IPS-NIHi7 (cell line): ENCODE results near the gene POLE.
"Not testable (repeated sequence)": the region's sequence is repeated elsewhere in the genome, so short reads cannot be mapped to it uniquely, and the experiment has no call there.

ENCODE experiments used
- DNase-seq: peaks from one replicate; pipeline ENCODE4 v3.0.0; 2012; ENCODE audit warnings: mixed read lengths; ENCODE audit errors: extremely low spot score

POLE gene

DNA sequence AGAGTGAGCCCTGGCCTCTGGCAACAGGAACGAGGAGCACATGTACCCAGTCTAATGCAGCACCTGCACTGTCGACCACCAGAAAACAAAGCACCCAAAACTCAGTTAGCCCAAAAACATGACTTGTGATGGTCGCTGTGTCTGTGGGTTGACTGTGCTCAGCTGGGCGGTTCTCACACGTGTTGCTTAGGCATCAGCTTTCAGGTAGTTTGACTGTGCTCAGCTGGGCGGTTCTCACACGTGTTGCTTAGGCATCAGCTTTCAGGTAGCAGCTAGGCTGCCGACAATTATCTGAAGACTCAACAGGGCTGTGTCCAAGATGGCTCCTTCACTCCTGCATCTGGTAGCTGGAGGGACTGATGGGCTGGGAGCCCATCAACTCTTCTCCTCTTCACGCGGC, 75.5 kb downstream of the POLE start:
- no peak for DNase-seq

DNA sequence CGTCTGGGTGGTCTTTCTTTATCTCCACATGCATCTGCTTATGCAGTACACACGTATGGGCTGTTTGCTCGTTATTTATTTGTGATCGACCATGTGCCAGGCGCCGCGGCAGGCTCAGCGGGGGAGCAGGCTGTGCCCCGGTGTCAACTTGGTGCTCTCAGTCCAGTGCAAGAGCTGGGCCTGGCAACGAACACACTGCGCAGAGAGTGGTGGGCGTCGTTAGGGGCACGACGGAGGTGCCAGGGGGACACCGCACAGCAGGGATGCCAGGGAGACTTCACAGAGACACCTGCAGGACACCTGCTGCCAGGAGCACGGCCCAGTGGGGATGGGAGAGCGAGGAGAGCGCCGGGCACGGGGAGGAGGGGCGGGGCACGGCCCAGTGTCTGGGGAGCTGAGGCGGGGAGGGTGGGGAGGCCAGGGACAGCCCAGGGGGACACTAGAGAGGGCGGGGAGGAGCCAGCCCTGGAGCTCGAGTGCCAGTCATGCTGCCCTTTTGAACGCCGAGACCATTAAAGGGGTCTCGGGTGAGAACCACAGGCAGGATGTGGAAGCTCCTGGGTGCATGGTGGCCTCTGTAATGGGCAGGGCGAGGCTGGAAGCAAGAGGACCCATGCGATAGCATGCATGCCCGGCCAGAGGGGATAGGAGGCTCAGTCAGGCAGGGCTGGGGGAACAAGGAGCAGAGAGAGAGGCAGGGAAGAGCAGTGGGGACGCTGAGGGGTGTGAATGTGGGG, 76.1 kb downstream of the POLE start:
- no peak for DNase-seq

DNA sequence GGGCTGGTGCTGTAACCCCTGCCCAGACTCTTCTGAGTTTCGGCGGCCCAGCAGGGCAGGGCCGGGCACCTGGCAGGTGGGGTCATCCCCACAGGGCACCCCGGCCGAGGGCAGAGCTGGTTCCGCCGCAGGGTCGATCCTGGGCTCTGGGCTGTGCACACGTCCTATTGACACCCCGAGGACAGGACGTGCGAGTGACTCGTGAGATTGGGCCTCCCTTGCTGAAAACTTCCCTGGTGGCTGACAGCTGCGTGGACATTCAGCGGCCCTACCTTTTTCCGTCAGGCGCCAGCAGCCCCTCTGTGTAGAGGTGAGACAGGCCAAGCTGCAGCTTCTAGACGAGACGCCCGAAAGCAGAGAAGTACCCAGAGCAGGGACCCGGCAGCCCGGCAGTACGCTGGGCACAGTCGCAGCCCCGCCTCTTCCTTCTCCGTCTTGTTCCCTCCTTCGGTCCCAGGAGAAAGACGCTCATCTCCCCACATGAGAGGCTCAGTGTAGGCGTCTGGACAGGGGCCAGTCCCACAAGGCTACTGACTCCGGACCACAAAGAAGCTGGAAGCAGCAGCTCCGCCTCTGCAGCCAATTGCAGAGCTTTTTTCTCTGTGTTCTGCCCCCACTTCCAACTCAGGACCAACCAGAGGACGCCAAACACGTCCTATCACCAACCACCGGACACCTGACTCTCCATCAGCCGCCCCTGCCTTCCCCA, 76.9 kb downstream of the POLE start, which contains the start of gene LRCOL1:
Gene LRCOL1, minus strand, starts transcription at position 532 of the 709 bp plus-strand sequence. CDS start 4,331 bp downstream, outside the sequence.
- DNase-seq: no peak

DNA sequence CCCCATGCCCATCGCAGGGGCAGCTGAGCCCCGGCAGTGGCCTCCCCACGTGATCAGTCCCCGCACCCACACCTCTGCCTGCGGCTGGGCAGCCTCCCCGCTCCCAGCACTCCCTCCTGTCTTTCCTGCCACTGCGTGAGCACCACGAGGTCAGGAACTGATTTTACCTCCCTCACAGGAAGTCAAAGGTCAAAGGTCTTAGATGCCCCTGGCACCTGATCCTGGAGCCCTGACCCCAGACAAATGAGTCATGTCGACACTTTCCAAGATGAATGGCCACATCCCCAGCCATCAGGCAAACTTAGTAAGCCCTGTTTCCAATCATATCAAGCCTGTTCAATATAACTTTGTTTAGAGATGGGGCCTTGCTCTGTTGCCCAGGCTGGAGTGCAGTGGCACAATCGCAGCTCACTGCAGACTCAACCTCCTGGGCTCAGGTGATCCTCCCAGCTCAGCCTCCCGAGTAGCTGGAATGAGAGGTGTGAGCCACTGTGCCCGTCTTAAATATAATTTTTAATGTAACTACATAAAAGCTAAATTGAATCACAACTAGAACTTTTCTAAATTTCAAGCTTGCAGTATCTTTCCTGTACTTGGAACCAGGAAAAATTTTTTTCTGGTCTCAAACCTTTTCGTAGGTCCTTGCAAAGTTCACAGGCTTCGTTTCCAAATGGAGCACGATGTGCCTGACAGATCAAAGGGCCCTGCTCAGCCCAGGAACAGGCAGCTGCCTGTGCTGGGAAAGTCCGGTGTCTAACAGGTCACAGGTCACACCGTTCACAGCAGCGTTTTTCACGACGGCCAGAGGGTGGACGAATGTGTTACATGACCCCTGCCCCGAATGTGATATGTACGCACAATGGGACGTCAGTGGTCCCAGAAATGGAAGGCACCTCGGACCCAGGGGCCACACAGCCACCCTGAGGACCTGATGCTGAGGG, 78.6 kb downstream of the POLE start:
- DNase-seq: no peak

DNA sequence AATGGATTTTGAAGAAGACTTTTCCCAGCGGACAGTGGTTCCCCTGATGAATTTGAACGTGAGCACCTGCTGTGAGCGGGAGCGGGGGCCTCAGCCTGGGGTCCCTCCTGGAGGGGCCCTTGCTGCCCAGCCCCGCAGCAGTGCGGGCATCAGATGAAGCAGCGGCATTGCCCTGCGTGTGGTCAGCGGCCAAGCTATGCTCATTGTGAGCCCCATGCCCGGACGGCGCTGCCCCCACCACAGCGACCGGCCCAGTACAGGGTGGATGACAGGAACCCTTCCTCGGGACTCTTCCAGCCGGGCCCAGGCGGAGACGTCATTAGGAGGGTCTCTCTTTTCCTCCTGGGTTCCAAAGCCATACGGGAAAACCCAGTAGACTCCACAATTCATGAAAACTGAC, 80.2 kb downstream of the POLE start:
- no peak for DNase-seq

DNA sequence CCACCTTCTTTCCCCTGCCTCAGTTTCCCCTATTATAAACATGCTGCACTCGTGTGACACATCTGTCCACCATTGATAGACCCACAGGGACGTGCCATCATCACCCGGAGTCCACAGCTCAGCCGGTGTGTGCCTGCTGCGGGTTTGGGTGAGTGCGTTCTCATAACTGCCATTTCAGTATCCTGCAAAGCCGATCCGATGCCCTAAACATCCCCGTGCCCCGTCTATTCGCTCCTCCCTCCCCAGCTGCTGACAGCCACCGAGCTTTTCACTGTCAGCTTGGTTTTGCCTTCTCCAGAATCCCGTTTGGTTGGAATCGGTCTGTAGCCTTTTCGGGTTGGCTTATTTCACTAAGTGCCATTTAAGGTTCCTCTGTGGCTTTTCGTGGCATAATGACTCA, 80.7 kb downstream of the POLE start:
- DNase-seq: no peak

DNA sequence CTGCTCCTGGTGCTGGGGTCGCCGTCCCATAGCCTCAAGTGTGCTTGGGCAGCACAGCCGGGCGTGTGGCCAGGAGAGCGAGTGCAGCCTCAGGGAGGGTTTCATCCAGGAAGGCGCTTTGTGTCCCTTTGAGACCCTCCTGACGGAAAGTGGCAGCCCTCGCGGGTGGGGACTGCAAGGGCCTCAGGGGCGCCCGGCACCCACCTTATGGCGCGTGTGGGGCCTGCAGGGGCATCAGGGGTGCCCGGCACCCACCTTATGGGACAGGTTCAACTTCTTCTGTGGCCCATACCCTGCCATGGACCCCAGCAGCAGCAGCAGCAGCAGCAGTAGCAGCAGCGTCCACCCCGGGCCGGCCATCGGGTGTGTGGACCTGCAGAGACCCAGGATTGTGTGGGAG, 81.2 kb downstream of the POLE start:
- DNase-seq: no peak

DNA sequence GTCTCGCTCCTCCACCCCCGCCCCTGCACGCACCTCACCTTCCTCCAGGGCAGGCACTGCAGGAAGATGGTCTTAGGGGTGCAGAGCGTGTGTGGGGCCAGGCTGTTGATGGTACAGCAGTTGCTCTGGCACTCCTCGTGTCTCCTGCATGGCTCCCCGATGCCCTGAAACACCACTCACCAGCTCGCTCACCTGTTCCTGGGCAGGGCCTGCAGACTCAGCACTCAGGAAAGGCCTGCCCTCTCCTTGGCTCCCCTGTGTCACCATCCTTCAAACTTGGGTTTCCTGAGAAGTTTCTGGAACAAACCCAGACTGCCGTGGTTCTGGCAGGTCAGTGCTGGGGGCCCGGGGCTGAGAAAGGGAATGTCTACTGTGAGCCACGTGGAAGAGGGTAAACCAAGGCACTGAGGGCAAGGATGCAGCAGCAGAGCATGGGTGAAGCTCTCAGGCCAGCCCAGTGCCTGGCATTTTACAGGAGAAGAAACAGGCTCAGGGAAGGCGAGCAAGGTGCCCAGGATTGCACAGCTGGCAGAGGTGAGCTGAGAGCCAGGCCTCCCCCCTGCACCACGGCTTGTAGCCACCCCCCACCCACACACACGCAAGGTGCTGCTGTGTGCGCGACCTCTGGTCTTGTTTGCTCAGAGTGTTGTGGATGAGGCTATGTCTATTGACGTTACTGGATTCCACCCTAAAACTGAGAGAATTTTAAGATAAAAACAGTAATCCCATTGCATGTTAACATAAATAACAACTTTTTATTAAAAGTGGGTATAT, 82.3 kb downstream of the POLE start:
- no peak for DNase-seq

DNA sequence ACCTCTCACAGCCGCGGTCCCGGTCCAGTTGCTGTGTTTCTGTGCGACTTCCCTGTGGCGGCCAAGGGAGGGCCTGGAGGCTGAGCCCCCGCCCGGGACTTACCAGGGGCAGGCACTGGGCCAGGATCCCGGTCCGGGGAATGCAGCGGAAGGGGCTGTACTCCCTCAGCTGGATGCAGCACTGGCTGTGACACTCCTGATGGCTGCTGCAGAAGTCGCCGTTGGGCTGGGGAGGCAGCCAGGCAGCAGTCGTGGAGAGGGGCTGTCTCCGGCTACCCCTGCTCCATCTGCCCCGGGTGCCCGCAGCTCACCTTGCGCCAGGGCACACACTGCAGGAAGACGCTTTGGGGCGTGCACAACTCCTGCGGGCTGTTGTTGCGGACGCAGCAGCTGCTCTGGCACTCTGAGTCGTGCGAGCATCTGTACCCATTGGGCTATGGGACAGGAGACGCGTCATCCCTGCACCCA, 83.0 kb downstream of the POLE start:
- no peak for DNase-seq

DNA sequence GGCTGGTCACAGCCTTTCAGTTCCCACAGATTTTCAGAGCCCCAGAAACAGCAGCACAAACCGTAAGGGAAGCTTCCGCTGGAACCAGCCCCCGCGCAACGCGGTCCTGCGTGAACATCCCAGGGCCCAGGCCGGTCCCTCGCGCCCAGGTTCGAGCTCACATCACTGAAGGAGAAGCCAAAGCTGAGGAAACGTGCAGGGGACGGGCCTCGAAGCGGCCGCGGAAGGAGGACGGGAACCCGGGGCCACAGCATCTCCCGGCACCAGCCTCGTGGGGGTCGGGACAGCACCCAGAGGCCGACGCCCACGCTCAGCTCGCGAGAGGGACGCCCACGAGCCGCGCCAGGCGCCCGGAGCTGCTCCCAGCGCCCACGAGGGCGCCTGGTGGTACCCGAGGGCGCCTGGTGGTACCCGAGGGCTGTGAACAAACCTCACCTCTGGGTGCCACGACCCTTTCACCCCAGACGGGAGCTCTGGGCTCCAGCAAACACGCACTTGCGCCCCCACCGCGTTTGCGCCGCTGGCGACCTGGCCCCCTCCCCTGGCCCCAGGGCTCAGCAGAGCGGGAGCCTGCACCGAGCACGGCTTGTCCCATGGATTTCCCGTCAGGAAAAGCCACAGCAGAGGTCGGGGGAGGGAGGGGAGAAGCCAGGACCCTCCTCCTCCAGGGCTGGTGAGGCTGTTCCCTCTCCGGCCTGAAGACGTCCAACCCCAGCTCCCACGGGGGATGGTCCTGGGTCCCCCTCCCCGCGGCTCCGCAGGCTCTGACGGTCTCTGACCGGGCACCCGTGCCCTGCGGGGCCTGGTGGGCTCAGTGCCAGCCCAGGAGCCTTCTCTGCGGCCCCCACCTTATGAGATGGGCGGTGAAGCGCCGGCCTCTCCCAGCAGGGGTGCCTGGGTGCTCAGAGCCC, 83.6 kb downstream of the POLE start:
- no peak for DNase-seq

DNA sequence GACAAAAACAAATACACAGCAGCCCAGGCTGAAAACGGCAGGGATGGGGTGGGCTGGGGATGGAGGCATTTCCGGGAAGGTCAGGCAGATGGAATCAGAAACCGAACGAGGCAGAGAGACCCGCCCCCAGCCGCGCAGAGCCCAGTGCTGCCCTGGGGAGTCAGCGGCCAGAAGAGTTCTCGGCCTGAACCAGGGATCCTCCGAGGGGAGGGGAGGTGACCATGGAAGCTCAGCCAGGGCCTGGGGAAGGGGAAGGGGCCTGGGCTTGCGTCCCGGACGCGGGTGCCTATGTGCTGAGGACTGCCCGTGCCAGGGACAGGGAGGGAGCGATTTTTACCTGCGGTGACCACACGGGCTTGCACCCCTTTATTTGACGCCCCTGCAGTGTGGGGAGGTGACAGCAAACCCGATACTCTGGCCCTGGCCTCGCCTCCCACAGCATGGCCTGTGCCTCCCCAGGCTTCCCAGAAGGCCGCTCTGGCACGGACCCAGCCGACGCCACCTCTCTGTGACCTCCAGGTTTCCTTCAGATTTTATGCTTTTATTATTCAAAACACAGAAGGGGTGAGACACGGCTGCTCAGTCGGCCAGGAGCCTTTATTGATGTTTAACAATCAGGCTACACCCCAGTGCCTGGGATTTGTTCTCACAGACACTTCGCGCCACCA, 84.4 kb downstream of the POLE start:
- DNase-seq: peak; percentile 60

DNA sequence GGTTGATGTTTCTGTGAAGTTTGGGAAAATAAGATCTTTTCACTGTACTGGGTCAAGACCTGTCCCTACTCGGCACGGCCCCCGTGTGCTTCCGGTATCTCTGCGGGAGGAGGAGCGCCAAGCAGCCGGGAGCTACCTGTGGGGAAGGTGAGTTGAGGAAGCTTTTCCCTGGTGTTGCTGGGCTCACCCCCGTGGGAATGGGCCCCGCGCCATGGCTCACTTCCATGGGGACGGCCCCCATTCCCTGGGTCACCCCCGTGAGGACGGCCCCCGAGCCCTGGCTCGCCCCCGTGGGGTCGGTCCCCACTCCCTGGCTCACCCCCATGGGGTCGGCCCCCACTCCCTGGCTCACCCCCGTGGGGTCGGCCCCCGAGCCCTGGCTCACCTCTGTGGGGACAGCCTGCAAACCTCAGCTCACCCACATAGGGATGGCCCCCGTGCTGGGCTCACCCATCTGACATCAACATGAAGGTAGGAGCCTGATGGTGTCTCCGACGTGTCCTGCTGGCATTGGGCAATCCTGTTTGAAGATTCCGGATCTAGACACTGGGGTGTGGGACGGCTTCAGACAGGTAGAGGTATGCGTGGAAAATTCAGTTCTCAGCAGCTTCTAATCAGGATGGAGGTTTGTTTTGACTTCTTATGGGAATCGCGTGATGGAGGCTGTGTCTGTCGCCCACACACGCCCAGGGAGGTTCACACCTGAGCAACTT, 85.8 kb downstream of the POLE start:
- DNase-seq: no peak

DNA sequence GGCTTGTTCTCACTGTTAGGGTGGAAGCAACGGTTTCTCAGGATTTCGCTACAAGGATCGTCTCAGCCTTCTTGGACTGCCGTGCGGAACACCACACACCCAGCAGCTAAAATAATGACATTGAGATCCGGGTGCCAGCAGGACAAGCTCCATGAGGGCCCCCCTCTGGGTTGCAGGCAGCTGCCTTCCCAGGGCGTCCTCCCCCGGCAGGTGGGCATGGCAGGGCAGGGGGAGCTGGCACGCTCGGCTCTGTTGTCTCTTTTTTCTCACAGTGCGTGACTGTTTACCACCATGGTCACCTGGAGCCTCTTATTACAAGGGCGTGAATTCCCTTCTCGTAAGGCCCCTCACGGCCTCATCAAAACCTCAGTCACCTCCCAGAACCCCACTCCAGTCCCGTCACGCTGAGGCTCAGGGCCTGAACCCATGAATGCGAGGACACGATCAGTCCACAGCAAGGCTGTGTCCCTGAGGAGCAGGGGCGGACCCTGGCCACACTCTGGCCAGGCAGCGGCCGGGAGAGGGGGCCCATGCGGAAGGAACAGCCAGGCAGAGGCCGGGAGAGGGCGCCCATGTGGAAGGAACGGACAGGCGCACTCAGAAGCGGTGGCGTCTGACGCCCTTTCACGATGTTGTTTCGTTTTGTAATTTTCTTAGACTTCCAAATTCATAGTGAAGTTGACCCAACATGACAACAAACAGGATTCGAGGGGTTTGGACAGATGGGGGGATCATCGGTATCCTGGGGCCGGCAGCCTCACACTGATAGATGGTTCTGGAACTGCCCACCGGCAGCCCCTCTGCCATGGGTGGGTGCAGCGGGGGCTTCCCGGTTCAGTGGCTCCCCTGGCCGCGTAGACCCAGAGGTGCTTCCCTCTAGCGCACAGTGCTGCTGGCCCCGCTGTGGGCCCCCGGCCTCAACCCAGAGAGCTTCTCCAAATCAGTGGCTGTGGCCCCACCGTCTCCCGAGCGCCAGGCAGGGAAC, 86.8 kb downstream of the POLE start:
- DNase-seq: peak; percentile 76

DNA sequence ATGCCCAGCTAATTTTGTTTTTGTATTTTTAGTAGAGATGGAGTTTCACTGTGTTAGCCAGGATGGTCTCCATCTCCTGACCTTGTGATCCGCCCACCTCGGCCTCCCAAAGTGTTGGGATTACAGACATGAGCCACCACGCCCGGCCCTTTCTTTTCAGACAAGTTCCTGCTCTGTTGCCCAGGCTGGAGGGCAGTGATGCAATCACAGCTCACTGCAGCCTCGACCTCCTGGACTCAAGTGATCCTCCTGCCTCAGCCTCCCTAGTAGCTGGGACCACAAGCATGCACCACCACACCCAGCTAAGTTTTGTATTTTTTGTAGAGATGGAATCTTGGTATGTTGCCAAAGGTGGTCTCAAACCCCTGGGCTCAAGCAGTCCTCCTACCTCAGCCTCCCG, 87.6 kb downstream of the POLE start:
- not testable (repeated sequence) for DNase-seq

DNA sequence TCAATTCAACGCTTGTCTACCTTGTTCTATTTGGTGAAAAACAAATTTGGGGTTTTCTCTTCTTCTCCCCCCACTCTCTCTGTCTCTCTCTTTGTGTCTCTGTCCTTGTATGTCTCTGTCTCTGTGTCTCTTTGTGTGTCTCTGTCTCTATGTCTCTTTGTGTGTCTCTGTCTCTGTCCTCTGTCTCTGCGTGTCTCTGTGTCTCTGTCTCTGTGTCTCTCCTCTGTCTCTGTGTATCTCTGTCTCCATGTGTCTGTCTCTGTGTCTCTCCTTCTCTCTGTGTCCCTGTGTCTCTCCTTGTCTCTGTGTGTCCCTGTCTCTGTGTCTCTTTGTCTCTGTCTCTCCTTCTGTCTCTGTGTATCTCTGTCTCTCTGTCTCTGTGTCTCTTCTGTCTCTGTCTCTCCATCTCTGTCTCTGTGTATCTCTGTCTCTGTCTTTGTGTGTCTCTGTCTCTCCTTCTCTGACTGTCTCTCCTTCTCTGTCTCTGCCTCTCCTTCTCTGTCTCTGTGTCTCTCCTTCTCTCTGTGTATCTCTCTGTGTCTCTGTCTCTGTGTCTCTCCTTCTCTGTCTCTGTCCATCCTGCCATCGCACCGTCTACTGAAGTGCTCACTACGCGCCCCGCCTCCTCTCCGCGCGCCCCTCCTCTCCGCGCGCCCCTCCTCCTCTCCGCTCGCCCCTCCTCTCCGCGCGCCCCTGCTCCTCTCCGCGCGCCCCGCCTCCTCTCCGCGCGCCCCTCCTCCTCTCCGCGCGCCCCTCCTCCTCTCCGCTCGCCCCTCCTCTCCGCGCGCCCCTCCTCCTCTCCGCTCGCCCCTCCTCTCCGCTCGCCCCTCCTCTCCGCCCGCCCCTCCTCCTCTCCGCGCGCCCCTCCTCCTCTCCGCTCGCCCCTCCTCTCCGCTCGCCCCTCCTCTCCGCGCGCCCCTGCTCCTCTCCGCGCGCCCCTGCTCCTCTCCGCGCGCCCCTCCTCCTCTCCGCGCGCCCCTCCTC, 89.5 kb downstream of the POLE start:
- no peak for DNase-seq

DNA sequence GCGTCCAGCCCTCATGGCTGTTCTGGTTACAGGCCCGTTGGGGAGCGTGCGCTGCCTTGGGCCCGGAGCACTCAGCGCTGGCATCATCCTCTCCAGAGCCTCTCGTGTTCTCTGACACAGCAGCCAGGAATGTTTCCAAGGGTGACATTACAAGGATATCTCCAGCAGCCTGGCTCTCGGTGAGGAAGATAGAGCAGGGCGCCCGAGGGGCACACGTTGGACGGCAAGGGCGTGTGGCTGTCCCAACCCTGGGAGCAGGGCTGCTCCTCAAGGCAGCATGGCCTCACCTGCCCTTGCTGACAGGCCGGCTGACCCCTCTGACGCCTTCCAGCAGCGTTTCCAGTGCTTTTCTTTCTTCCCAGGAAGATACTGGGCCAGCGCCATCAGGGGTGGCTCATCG, 91.1 kb downstream of the POLE start:
- DNase-seq: no peak

DNA sequence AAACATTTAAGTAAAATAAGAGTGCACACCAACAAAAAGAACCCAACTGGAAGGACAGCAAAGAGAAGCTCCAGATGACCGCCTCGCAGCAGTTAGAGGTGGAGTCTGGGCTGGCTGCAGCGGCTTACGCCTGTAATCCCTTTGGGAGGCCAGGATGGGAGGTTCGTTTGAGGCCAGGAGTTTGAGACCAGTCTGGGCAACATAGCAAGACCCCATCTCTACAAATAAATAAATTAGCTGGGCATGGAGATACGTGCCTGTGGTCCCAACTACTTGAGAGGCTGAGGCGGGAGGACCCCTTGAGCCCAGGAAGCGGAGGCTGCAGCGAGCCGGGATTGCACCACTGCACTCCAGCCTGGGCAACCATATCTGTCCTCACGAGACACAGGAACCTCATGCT, 92.0 kb downstream of the POLE start:
- DNase-seq: no peak
